AG04450 (cell line): Measurements from ENCODE around the gene ALKBH5. TPM values are rescaled to one million over a fixed set of nuclear protein-coding genes. Genes with fewer than 3 reads are reported as not detected.

ENCODE experiments used
- CTCF ChIA-PET: fragments of 300-600, 350-600 bp; formaldehyde crosslinking; extraction: SDS; loops from one replicate; lab custom pipeline; 2022; ENCODE audit warnings: antibody characterized with exemption, inconsistent platforms; lab: Charles Lee
- POLR2A ChIA-PET: fragments of 350-600 bp; formaldehyde crosslinking; extraction: SDS; loops from one replicate; lab custom pipeline; 2021; ENCODE audit warnings: antibody characterized with exemption, inconsistent platforms; lab: Yijun Ruan, JAX
- DNase-seq: peaks from one replicate; pipeline ENCODE4 v3.0.0-alpha.2; 2011; ENCODE audit warnings: low read depth, low spot score
- H3K27ac ChIP-seq: one replicate; pipeline ENCODE4 v1.5.1; 2012; ENCODE audit warnings: low read depth, low read length, control low read depth
- H3K27me3 ChIP-seq: one replicate; pipeline ENCODE4 v1.6.0; 2012; ENCODE audit warnings: low read length; ENCODE audit not compliant: control insufficient read depth, insufficient read depth
- H3K4me3 ChIP-seq: 2 replicates; pipeline ENCODE4 v1.5.1; 2011; ENCODE audit warnings: mild to moderate bottlenecking, low read depth, low read length, control low read depth
- H3K9me3 ChIP-seq: 2 replicates; pipeline ENCODE4 v1.5.1; 2012; ENCODE audit warnings: low read length; ENCODE audit not compliant: control insufficient read depth, insufficient read depth
- CTCF ChIP-seq: IDR thresholded peaks from 2 replicates; pipeline ENCODE4 v1.5.1; 2011; ENCODE audit warnings: low read depth, low read length, control low read depth, inconsistent platforms
- polyA minus RNA-seq: library from RNA; depleted of rRNA, polyadenylated mRNA; stranded (reverse); fragments of >200 nt; gene quantifications from 2 replicates; pipeline ENCODE4 v1.2.3, GENCODE V29; 2011; rRNA and poly(A)+ RNA removed
- polyA plus RNA-seq: library from polyadenylated mRNA; depleted of rRNA; stranded (reverse); fragments of >200 nt; gene quantifications from 2 replicates; pipeline ENCODE4 v1.2.3, GENCODE V29; 2011; rRNA removed

Gene ALKBH5
- polyA plus RNA-seq (57.6 and 59.9 TPM in 2 replicates), polyA minus RNA-seq (81.9 and 98.0 TPM in 2 replicates)

GRCh38 chr17:18183334-18184142, at the start of gene ALKBH5:
Gene ALKBH5 (plus strand): TSS chr17:18183828. CDS start chr17:18184244, 416 bp downstream.
- peak; percentile 39 for TF ChIP-seq CTCF
- H3K27me3 ChIP-seq: no peaks in the 10 kb centered on the region
- POLR2A ChIA-PET: interaction anchor here (0.6 to 1.4 kb wide), 10 partner anchors 14 to 95 kb away, joined by 3 to 10 read pairs (median 4); no protein-coding TSS in a partner anchor
- peak; percentile 99 for DNase-seq
- H3K4me3 ChIP-seq: peak within 1 kb of the TSS; percentile 91
- no peaks in the 10 kb centered on the region; the same call in 1 of the 2 replicates for H3K9me3 ChIP-seq
- CTCF ChIA-PET: interaction anchor here (0.7 kb wide), 2 partner anchors 21 to 72 kb away, joined by 3 to 4 read pairs; no protein-coding TSS in a partner anchor
- peak within 1 kb of the TSS; percentile 99 for H3K27ac ChIP-seq

- no peak for DNase-seq
- Histone ChIP-seq H3K9me3 (no peaks in the 10 kb centered on the region), H3K27ac (no peak overlapping the region), H3K27me3 (peaks cover 12% of the 10 kb centered on the region), H3K4me3 (no peak overlapping the region)
- POLR2A ChIA-PET: no interaction called here
- TF ChIP-seq CTCF: no peak
- CTCF ChIA-PET: no interaction called here
Measured at GRCh38 chr17:18136357-18136756, 47.3 kb upstream of the ALKBH5 start.

GRCh38 chr17:18138065-18138749, 45.4 kb upstream of the ALKBH5 start:
- Histone ChIP-seq H3K4me3 (no peak overlapping the region), H3K27ac (no peak overlapping the region), H3K27me3 (peaks cover 3% of the 10 kb centered on the region), H3K9me3 (no peaks in the 10 kb centered on the region)
- CTCF ChIA-PET: interaction anchor here (0.6 to 1.3 kb wide), 3 partner anchors 15 to 69 kb away, joined by 3 to 4 read pairs (median 3); no protein-coding TSS in a partner anchor
- POLR2A ChIA-PET: interaction anchor here (1.5 kb wide), 1 partner anchor 9 kb away, joined by 4 read pairs; no protein-coding TSS in a partner anchor
- no peak for TF ChIP-seq CTCF
- DNase-seq: no peak

GRCh38 chr17:18139092-18139491, 44.5 kb upstream of the ALKBH5 start:
- POLR2A ChIA-PET: interaction anchor here (1.5 kb wide), 1 partner anchor 10 kb away, joined by 4 read pairs; no protein-coding TSS in a partner anchor
- no peak overlapping the region for H3K4me3 ChIP-seq
- no peak overlapping the region for H3K27ac ChIP-seq
- TF ChIP-seq CTCF: no peak
- CTCF ChIA-PET: interaction anchor here (1.1 kb wide), 1 partner anchor 14 kb away, joined by 3 read pairs; no protein-coding TSS in a partner anchor
- no peaks in the 10 kb centered on the region for H3K9me3 ChIP-seq
- no peak for DNase-seq
- peaks cover 5% of the 10 kb centered on the region for H3K27me3 ChIP-seq
